K562 (cell line): ENCODE results near the gene PIGT. TPM values are rescaled to one million over a fixed set of nuclear protein-coding genes. Genes with fewer than 3 reads are reported as not detected.

ENCODE experiments used
- CTBP1 ChIP-seq: fragments of 450-650 bp; IDR thresholded peaks from 2 replicates; pipeline ENCODE4 v1.6.1; 2016; ENCODE audit warnings: borderline replicate concordance
- L3MBTL2 ChIP-seq: fragments of 450-650 bp; IDR thresholded peaks from 2 replicates; pipeline ENCODE4 v1.6.1; 2016; ENCODE audit warnings: mild to moderate bottlenecking, moderate library complexity
- MGA ChIP-seq: fragments of 450-650 bp; IDR thresholded peaks from 2 replicates; pipeline ENCODE4 v1.6.1; 2016; ENCODE audit warnings: mild to moderate bottlenecking, moderate library complexity
- PKNOX1 ChIP-seq: fragments of 450-650 bp; IDR thresholded peaks from 2 replicates; pipeline ENCODE4 v1.6.1; 2016
- RBFOX2 ChIP-seq: fragments of 200-400 bp; formaldehyde crosslinking; IDR thresholded peaks from 2 replicates; pipeline ENCODE4 v1.6.1; 2017; ENCODE audit warnings: low read depth, mild to moderate bottlenecking, low read length, moderate library complexity
- RBM22 ChIP-seq: fragments of 200-400 bp; formaldehyde crosslinking; IDR thresholded peaks from 2 replicates; pipeline ENCODE4 v1.6.1; 2018; ENCODE audit warnings: low read length, low read depth; ENCODE audit not compliant: poor library complexity, severe bottlenecking
- SNAPC5 ChIP-seq: fragments of 250-450 bp; sonication (Bioruptor Pico); IDR thresholded peaks from 2 replicates; pipeline ENCODE4 v1.8.0; 2021; ENCODE audit warnings: moderate library complexity, mild to moderate bottlenecking, inconsistent platforms
- STAT5A ChIP-seq: IDR thresholded peaks from 2 replicates; pipeline ENCODE4 v1.6.1; 2012; ENCODE audit warnings: low read length, inconsistent platforms, borderline replicate concordance
- VEZF1 ChIP-seq: fragments of 200-800 bp; sonication (Bioruptor generic); IDR thresholded peaks from 2 replicates; pipeline ENCODE4 v1.6.1; 2017; ENCODE audit warnings: missing genetic modification characterization, missing compliant biosample characterization
- polyA plus RNA-seq, 8 experiments: library from polyadenylated mRNA; depleted of rRNA in 4 of 8; stranded (reverse) in 5 of 8; unstranded in 3 of 8; fragments of >200 nt; fragmentation: Nextera tagmentation in 2 of 8; fragmentation: Illumina TruSeq in 1 of 8; extraction: Ambion mirVana in 2 of 8; extraction: Trizol in 1 of 8; gene quantifications; 2 replicates each; pipeline versions ENCODE4 v1.2.1 to v1.2.3, GENCODE V29; 2011 to 2014; ENCODE audit warnings: inconsistent platforms in 1 of 8, missing spikeins in 1 of 8
- total RNA-seq, 7 experiments: library from RNA; depleted of rRNA in 6 of 7; stranded (reverse); fragments of >200 nt in 6 of 7; fragmentation: Illumina TruSeq in 2 of 7; extraction: Trizol in 2 of 7; gene quantifications; 2 replicates each; pipeline versions ENCODE4 v1.2.1 to v1.2.3, GENCODE V29; 2011 to 2021; ENCODE audit warnings: low replicate concordance in 1 of 7

The PIGT gene
- total and polyA plus RNA-seq, 9 of the 15 experiments (the other 6 are each of a cell fraction or from before 2014, with no cell fraction given) = 14.6 to 108 (median 46.9) TPM

- TF ChIP-seq MGA (peak; percentile 77), STAT5A (no peak), L3MBTL2 (peak; percentile 81; the same call in 1 of the 2 replicates), CTBP1 (peak; percentile 71; the same call in 1 of the 2 replicates), PKNOX1 (peak; percentile 92), SNAPC5 (CRISPR knock-in tag) (no peak), RBM22 (no peak), RBFOX2 (peak; percentile 84), VEZF1 (peak; percentile 65)
Measured at GRCh38 chr20:45373353-45374100, 42.4 kb upstream of the PIGT start (continued).
